Suprapubic skin (tissue), 4 donors: ENCODE measurements around the gene PNKP.

Experiments
- POLR2A ChIP-seq, 2 donors: fragments of 450-650 bp; IDR thresholded peaks; one replicate each; pipeline ENCODE4 v1.6.1; 2017; ENCODE audit warnings: antibody characterized with exemption in 2 of 2, mild to moderate bottlenecking in 2 of 2, moderate library complexity in 2 of 2
- POLR2AphosphoS5 ChIP-seq, 3 donors: sonication (generic); formaldehyde crosslinking; IDR thresholded peaks; one replicate each; pipeline ENCODE4 v1.6.1; 2017; ENCODE audit warnings: antibody characterized with exemption in 3 of 3
- TF ChIP-seq, protein P1 (sequence below), 2 donors: fragments of 200-600 bp in 1 of 2; fragments of 450-650 bp in 1 of 2; sonication (generic) in 1 of 2; IDR thresholded peaks; one replicate each; pipeline ENCODE4 v1.5.1; 2016 to 2019; ENCODE audit warnings: antibody characterized with exemption in 2 of 2, mild to moderate bottlenecking in 1 of 2, moderate library complexity in 1 of 2

GRCh38 chr19:49839713-49840112 lies 27.7 kb downstream of the PNKP start:
- TF ChIP-seq POLR2A (IDR thresholded peaks at IDR 0.05) (no peak), POLR2AphosphoS5 (IDR thresholded peaks at IDR 0.05) (no peak)
- TF ChIP-seq, protein P1, sequence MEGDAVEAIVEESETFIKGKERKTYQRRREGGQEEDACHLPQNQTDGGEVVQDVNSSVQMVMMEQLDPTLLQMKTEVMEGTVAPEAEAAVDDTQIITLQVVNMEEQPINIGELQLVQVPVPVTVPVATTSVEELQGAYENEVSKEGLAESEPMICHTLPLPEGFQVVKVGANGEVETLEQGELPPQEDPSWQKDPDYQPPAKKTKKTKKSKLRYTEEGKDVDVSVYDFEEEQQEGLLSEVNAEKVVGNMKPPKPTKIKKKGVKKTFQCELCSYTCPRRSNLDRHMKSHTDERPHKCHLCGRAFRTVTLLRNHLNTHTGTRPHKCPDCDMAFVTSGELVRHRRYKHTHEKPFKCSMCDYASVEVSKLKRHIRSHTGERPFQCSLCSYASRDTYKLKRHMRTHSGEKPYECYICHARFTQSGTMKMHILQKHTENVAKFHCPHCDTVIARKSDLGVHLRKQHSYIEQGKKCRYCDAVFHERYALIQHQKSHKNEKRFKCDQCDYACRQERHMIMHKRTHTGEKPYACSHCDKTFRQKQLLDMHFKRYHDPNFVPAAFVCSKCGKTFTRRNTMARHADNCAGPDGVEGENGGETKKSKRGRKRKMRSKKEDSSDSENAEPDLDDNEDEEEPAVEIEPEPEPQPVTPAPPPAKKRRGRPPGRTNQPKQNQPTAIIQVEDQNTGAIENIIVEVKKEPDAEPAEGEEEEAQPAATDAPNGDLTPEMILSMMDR (IDR thresholded peaks at IDR 0.05): no peak
